Activated effector memory CD4-positive, alpha-beta T cell treated with anti-CD3 and anti-CD28 coated beads, Interleukin-2, amount 50 U/mL, for 16 hours (primary cell): Measurements from ENCODE around the gene WNT10A.
"Not testable (repeated sequence)": the region's sequence is repeated elsewhere in the genome, so short reads cannot be mapped to it uniquely, and the experiment has no call there.

Experiments
- DNase-seq: peaks from one replicate; pipeline ENCODE4 v3.0.0-alpha.2; 2020

Gene WNT10A

DNA sequence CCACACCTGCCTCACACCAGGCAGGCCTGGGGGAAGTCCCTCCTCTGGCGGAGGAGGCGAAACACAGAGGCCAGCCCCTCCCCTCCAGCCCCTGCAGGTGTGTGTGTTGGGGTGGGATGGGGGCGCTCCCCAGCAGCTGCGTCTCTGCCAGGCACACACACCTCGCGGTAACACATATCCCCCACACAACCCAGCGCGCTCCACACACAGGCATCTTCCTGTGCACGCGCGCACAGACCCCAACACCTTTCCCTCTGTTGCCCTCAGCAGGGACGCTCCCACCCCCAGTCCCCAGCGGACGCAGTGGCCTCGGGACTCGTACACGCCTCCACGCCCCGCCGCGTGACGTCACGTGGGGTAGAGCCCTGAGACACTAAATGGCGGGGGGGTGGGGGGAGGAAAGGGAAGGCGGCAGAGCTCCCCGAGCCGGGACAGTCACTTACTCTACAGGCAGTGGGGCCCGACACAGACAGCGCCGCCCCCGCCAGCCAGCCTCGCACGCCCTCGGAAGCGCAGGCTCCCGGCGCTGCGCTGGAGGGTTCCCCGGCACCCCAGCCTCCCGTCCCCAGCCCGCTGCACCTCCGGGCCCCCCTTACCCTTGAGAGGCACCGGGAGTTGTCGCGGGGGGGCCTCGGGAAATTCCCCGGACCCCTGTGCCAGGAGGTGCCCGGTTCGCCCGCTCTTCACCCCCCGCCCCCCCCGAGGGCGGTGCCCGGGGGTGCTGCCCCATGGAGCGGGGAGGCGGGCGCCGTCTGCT, at the start of gene WNT10A:
TSS of gene WNT10A (plus strand) at position 751 of the 757 bp plus-strand sequence. CDS start 144 bp downstream, outside the sequence.
- DNase-seq: peak; percentile 94

DNA sequence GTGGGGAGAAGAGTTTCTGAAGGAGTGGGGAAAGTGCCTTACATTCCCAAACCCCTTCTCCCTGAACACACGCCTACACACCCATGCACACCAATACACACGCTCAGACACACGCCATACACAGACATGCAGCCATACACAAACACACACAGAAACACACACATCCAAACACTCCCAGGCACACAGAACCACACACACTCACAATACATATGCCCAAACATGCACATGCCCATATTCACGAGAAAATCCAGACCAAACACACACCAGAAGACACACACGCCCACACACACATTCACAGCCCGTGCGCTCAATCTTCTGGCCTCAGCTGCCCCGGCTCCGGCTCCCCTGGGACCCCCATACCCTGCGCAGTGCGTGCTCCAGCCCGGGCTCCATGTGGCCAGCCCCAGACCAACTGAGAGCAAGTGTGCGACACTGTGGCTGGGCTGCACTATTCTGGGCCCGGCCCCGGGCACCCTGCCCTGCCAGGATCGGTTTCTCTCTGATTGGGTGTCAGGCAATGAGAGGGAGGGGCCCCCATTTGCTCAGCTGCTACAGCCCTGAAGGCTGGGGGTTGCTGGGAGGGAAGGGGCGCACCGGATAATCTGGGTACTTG, 49.2 kb upstream of the WNT10A start, which contains the start of gene PRKAG3:
TSS of gene PRKAG3 (minus strand) at position 426 of the 613 bp plus-strand sequence.
- no peak for DNase-seq

DNA sequence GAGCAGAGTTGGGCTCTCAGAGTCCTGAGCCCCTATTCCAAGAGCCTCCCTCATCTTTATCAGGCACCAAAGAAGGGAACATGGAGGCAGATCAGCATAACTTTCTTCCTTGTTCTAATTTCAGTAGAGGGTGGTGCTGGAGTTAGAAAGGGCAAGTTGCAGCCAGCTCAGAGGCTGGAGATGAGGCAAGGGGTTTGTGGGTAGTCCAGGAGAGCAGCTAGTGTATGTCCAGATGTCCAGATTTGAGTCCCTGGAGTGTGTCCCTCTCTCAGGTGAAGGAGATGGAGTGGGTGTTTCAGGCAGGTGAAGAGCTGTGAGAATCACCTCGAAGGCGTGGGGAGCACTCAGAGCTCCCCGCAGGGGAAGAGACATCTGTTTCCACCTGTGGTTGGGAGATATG, 48.6 kb upstream of the WNT10A start:
- DNase-seq: no peak

DNA sequence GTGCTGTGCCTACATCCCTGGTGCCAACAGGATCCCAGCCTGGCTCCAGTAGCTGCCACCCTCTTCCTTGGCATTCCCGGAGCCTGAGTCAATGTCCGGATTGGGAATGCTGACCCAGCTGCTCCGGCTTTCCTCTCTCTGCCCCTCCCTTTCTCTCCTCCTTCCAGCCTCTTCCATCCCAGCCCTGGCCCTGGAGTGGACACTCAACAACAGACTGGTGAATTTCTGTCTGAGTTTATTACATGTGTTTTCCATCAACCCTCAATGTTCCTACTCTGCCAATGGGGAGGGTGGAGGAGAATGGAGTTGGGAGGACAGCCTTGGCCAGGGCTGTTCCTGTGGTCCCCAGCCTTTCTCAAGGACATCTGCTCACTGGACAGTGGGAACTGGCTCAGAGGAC, 48.1 kb upstream of the WNT10A start:
- no peak for DNase-seq

DNA sequence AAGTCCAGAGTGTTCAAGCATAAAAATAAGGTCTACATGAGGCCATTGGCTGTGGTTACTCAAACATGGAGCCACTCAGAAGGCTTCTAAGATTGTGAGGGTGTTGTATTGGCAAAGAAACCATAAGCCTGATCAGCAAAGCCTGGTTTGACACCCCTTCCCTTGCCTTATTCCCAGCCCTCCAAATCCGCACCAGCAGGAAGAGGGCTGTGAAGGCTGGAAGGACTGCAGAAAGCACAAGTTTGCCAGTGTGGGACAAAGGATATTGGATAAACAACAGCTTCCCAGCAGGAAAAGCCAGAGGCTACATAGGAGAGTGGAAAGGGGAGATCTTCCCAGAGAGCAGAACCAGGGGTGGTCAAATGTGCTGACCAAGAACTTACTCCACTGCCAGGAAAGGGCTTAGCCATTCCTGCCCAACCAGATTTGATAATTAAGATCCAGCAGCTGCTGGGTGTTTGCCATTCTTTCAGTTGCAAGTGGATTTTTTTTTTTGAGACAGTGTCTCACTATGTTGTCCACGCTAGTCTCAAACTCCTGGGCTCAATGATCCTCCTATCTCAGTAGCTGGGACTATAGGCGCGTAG, 47.5 kb upstream of the WNT10A start:
- no peak for DNase-seq

DNA sequence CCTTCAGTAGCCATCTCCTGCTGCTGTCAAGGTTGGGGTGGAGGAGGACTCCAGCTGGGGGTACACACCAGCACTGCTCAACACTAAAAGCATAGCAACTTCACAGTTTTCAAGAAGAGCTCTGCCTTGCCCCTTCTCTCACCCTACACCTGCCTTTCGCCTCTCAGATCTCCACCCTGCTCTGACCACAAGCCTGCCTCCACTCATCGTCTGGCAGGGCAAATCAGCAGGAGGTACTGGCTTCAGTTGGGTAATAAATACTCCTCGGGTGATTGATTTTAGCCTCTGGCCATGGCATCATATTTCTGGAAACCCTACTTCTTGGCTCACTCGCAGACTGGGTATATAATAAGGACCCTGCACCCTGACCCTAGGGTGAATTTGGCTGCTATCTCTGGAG, 46.0 kb upstream of the WNT10A start:
- no peak for DNase-seq

DNA sequence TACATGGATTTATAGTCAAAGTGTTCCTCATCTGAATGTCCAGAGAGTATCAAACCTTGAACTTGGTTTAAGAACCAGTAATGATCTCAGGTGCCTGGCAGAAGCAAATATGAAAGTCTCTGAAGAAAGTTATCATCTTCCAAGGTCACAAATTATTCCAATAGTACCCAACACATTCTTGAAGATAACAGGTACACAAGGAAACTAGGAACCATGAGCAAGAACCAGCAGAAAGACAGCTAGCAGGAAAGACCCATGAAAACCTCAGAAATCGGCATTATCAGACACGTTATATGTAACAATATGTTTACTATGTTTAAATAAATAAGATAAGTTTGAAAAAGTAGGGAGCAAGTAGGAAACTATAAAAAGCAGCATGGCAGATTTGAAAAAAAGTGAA, 43.2 kb upstream of the WNT10A start:
- no peak for DNase-seq

DNA sequence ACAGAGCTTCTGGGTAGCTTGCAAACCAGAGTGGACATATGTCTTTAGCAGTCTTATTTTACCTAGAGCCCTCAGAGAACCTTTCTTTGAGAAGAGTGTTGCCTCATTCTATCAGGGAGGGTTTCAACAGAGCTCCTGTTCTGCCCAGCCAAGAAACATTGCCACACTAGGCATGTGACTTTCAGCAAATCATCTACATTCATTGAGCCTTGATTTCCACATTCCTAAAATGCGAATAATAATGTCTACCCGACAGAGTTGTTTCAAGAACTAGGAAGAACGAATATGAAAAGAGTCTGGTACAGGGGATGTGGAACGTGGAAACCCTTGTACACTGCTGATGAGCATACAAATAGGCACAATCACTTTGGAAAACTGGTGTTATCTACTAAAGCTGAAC, 41.2 kb upstream of the WNT10A start:
- no peak for DNase-seq

DNA sequence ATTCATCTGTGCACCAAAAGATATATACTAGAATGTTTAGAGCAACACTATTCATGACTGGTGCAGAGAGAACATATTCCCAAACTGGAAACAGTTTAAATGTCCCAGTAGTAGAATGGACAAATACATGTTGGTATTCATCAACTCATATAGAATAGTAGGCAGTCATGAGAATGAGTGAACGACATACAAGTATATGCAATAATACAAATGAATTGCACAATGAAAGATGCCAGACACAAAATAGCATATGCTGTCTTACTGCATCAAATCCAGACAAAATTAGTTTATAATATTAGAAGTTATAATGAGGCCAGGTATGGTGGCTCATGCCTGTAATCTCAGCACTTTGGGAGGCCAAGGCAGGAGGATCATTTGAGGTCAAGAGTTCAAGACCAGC, 40.8 kb upstream of the WNT10A start:
- no peak for DNase-seq

DNA sequence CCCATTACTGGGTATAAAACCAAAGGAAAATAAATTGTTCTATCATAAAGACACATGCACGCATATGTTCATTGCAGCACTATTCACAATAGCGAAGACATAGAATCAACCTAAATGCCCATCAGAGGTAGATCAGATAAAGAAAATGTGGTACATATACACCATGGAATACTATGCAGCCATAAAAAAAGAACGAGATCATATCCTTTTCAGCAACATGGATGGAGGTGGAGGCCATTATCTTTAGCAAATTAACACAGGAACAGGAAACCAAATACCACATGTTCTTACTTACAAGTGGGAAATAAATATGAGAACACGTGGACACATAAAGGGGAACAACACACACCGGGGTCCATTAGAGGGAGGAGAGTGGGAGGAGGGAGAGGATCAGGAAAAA, 36.3 kb upstream of the WNT10A start:
- DNase-seq: not testable (repeated sequence)

DNA sequence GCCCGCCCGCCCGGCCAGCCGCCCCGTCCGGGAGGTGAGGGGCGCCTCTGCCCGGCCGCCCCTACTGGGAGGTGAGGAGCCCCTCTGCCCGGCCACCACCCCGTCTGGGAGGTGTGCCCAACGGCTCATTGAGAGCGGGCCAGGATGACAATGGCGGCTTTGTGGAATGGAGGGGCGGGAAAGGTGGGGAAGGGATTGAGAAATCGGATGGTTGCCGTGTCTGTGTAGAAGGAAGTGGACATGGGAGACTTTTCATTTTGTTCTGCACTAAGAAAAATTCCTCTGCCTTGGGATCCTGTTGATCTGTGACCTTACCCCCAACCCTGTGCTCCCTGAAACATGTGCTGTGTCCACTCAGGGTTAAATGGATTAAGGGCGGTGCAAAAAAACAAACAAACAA, 33.7 kb upstream of the WNT10A start:
- DNase-seq: not testable (repeated sequence)

DNA sequence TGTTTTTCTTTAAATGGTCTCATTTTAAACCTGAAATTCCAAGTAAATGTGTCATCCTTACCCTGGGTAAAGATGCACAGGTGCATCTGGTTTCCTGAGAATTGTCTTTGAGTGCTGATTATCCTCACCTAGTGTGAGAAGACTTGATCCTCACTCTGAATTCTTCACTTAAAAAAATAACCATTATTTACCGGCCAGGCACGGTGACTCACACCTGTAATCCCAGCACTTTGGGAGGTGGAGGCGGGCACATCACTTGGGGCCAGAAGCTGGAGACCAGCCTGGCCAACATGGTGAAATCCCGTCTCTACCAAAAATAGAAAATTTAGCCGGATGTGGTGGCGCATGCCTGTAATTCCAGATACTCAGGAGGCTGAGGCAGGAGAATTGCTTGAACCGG, 30.9 kb upstream of the WNT10A start:
- no peak for DNase-seq

DNA sequence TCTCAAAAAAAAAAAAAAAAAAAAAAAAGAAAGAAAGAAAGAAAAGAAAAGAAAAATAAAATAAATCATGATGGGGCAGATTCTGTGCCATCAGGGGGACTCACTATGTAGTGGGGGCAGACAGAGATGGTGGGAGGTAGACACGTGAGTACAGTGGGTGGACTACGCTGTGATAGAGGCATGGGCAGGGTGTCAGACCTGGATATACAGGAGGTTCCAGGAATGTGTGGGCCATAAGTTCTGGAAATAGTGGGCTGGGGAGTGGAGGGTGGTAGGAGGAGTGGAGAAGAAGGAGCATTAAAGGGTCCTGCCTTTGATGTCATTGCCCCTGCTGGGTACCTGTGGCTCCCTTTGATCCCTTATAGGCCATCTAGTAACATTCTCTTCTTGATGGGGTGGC, 29.9 kb upstream of the WNT10A start:
- no peak for DNase-seq

DNA sequence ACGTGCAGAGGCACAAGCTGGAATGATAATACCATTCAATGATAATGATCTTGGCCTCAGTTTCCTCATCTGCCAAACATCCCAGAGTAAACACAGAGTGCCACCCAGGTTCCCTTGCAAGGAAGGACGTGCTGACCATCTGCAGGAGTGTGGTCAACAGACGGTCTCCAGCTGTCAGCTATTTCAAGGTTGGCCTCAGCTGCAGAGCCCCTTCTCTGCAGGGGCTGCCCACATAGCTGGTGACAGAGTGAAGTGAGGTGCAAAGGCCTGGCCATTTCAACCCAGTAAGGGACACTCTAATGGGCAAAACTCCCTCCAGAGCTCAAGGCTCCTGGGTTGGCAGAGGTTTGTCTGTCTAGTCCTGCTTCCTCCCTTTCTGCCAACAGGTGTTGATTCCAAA, 29.4 kb upstream of the WNT10A start:
- no peak for DNase-seq

DNA sequence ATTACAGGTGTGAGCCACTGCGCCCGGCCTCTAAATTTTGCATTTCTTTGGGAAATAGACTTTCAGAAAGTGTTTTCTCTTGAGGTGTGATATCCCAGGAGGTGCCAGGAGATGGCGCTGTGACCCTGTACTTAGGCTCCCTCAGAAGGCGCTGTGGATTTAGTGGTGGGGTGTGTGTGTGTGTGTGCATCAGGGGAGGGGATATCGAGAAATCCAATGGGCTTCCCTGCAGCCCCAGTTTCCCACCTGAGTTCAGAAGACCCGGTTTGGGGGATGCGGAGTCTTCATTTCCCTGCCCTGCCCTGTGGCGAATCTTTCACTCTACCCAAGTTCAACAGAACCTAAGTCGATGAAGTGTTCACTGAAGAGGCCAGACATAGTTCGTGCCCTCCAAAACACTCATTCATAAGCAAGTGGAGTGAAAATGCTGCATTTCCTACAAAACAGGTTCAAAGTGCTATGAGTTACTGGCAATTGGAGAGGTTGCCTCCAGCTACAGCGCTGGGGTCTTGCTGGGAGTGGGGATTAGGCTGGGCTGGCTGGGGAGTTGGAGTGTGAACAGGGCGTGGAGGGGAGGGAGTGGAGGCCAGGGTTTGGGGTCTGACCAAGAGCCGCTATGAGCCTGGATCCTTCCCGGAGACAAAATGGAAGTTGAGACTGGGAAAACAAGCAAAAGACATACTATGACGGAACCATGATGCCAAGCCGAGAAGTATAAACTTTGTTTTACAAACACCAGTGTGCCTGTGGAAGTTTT, 27.6 kb upstream of the WNT10A start:
- peak; percentile 89 for DNase-seq

DNA sequence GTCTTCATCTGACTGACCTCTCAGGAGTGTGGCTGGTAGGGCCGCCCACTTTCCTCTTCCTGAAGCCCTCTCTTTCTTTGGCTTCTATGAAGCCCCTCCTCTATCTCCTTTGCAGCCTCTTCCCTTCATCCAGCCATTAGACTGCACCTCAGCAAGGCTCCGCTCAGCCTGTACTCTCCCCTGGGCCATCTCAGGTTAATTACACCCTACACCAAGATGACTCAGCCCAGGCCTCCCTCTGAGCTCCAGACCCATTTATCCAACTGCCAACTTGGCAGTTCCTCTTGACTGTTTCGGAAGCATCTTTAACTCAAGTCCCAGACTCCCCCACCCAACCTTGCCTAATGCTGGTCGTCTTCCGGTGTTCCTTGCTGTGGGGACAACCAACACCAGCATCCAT, 26.9 kb upstream of the WNT10A start:
- no peak for DNase-seq

DNA sequence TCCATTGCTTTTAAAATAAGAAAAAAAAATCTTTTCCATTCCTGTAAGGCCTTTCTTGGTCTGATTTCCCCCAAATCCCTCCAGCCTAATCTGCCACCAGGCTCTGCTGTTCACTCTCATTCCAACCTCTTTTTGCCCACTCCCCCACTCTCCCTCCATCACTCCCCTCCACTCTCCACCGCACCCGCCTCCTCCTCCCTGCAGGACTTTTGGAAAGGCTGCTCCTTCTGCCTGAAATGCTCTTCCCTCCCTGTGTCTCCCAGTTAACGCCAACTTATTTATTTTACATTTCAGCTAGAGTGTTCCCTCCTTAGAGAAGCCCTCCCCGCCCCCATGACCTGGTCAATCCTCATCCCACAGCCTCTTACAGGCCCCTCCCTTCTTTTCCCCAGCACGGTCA, 25.8 kb upstream of the WNT10A start:
- no peak for DNase-seq

DNA sequence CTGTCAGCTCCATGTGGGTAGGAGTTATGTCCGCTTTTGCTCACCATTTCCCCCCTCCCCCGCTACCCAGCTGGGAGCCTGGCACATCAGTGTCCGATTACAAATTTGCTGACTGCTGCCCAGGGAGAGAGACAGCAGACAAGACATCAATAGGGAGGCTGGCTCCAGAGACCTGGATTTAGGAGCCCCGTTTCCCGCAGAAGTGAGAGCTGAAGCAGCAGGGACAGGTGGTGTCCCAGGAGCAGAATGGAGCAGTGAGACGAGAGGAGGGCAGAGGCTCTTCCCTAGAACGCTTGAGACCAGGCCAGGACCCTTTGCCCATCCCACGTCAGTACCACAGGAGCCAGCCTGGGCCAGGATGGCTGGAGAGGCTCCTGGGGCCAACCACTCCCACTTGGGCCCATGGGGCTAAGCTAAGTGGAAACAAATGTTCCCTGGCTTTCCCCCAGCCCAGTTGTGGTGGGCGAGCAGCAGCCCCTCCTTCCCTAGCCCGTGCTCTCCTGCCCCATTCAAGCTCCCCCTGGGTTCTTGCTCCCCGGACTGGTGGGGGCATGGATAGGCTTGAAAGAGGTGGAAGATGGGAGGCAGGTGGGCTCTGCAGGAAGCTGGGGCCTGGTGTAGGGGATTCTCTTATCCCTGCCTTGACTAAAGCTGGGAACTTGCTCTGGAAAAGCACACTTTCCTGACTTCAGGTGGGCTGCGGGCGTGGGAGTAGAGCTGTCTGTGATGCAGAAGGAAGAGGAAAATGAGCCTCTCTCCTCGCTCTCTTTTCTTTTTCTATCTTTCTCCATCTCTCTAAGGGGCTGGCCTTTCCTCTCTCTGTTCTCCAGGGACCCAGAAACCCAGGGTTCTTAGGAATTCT, 25.1 kb upstream of the WNT10A start:
- no peak for DNase-seq

DNA sequence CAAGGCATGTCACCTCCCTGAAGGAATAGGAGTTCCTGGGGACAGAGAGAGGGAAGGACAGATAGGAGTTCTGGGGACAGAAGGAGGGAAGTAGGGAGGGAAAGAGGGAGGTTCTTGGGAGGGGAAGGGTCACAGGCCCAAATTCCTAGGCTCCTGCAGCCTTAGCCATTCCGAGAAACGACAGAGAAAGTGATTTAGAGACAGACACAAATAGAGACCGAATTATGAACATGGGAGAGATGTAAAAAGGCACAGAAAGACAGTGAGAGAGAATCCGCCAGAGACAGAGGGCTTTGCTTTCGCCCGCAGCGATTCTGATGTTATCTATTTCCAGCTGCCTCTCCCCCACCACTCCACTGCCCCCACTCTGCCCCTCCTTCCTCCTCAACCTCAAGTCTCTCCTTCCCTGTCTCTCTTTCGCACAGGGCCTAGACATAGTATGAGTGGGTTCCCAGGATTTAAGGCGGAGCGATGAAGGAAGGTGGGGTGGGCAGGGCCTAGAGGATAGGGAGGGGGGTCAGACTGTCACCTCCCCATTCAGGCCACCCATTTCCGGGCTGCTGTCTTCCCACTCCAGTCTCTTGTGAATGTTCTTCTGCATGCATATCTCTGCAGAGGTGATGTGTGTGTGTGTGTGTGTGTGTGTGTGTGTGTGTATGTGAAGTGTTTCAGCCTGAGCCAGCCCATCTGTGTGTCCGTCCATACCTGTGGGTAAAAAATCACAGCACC, 24.3 kb upstream of the WNT10A start:
- no peak for DNase-seq

DNA sequence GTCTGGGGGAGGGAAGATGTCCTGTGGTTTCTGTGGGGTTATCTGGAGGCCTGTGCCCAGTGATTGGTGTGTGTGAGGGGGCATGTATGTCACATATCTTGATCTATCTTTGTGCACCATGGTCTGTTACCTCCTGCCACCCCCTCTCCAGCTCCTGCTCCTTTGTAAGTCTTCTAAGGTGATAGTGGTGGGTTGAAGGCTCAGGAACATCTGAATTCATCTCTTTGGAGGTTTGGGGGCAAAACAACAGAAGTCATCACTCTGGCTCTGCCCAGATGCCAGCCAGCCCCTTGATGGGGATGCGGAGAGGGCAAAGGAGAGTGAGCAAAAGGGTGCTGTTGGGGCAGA, 23.8 kb upstream of the WNT10A start:
- DNase-seq: no peak

DNA sequence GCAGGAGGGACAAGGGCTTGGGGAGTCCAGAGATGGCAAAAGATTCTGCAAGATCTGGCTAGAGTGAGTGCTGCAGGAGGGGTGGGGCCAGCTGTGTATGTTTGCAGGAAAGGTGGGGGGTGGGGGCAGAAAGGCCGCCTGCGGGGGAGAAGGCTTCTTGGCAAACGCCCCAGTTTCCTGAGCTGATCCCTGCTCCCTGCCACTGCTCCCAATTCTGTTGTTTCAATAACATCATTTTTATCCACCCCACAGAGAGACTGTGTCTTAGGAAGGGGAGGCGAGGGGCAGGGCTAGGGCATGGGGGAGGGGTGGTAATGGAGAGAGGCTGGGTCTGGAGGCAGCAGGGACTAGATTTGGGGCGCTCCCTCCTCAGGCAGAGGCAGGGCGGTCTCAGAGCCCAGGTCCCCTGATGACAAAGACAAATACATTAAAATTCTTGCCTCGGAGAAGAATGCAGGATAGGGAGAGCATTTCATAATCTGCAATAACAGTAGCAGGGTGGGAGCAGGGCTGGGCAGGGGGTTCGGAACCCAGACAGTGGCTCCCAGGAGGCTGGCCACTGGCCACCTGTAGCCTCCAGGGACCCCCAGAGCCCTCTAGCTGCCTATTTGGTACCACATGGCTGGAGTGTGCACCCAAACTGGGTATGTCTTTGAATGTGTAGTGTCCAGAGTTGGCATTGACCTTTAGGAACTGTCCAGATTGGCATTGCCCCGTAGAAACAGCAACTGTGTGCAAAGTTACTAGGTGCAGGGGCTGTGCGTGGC, 23.1 kb upstream of the WNT10A start:
- DNase-seq: no peak
